Stimulated activated naive CD4-positive, alpha-beta T cell treated with Interleukin-2 at 50 U/mL for 16 hours (primary cell): ENCODE measurements around the gene IGSF5.

ENCODE experiments used
- DNase-seq: peaks from one replicate; lab custom pipeline; 2025; lab: John Stamatoyannopoulos, UW

IGSF5 gene

GRCh38 chr21:39825250-39825649 is 80.3 kb downstream of the IGSF5 start:
- DNase-seq: no peak

GRCh38 chr21:39834543-39834942 is 89.6 kb downstream of the IGSF5 start:
- no peak for DNase-seq

GRCh38 chr21:39837861-39838359 is 92.9 kb downstream of the IGSF5 start:
- no peak for DNase-seq

GRCh38 chr21:39840373-39841097 is 95.6 kb downstream of the IGSF5 start:
- DNase-seq: no peak

GRCh38 chr21:39842741-39843459 is 97.9 kb downstream of the IGSF5 start:
- no peak for DNase-seq

- no peak for DNase-seq
These were observed 98.5 kb downstream of the IGSF5 start for GRCh38 chr21:39843483-39843882.

GRCh38 chr21:39843916-39844315 is 98.9 kb downstream of the IGSF5 start:
- DNase-seq: no peak

GRCh38 chr21:39845571-39846130 is 100.7 kb downstream of the IGSF5 start:
- no peak for DNase-seq

GRCh38 chr21:39847877-39848276 is 102.9 kb downstream of the IGSF5 start:
- no peak for DNase-seq

- DNase-seq: no peak
These were observed 104.2 kb downstream of the IGSF5 start for GRCh38 chr21:39849014-39849655.

GRCh38 chr21:39850333-39850732 is 105.3 kb downstream of the IGSF5 start:
- no peak for DNase-seq

- DNase-seq: no peak
These were observed 106.1 kb downstream of the IGSF5 start for GRCh38 chr21:39851002-39851618.
